Keratinocyte (primary cell): ENCODE results near the gene L3MBTL2.

Experiments
- EZH2 ChIP-seq: IDR thresholded peaks from one replicate; pipeline ENCODE4 v1.6.1; 2012; ENCODE audit warnings: inconsistent platforms, mild to moderate bottlenecking, low read length, moderate library complexity
- TF ChIP-seq, protein P1 (sequence below), 3 experiments: IDR thresholded peaks in 1 of 3; conservative IDR thresholded peaks in 1 of 3; optimal IDR thresholded peaks in 1 of 3; 2 replicates in 2 of 3; 3 replicates in 1 of 3; pipeline versions ENCODE3 to v1.5.1; 2011; ENCODE audit warnings: low read length in 3 of 3, mild to moderate bottlenecking in 3 of 3, moderate library complexity in 2 of 3, control low read depth in 1 of 3, inconsistent platforms in 1 of 3; ENCODE audit not compliant: insufficient read depth in 2 of 3; ENCODE audit errors: extremely low read depth in 1 of 3

- TF ChIP-seq, protein P1, sequence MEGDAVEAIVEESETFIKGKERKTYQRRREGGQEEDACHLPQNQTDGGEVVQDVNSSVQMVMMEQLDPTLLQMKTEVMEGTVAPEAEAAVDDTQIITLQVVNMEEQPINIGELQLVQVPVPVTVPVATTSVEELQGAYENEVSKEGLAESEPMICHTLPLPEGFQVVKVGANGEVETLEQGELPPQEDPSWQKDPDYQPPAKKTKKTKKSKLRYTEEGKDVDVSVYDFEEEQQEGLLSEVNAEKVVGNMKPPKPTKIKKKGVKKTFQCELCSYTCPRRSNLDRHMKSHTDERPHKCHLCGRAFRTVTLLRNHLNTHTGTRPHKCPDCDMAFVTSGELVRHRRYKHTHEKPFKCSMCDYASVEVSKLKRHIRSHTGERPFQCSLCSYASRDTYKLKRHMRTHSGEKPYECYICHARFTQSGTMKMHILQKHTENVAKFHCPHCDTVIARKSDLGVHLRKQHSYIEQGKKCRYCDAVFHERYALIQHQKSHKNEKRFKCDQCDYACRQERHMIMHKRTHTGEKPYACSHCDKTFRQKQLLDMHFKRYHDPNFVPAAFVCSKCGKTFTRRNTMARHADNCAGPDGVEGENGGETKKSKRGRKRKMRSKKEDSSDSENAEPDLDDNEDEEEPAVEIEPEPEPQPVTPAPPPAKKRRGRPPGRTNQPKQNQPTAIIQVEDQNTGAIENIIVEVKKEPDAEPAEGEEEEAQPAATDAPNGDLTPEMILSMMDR (optimal IDR thresholded peaks at IDR 0.05 in 1 of 3, IDR thresholded peaks at IDR 0.05 in 1 of 3, conservative IDR thresholded peaks at IDR 0.05 in 1 of 3; ENCODE audit: extremely low read depth in 1 of 3, insufficient read depth in 2 of 3, low read length in 3 of 3) = no peak
- no peak for TF ChIP-seq EZH2
These were observed 1.6 kb downstream of the L3MBTL2 start for GRCh38 chr22:41206719-41207118.
